Measurements from ENCODE around the gene MT1F.

The MT1F gene

DNA sequence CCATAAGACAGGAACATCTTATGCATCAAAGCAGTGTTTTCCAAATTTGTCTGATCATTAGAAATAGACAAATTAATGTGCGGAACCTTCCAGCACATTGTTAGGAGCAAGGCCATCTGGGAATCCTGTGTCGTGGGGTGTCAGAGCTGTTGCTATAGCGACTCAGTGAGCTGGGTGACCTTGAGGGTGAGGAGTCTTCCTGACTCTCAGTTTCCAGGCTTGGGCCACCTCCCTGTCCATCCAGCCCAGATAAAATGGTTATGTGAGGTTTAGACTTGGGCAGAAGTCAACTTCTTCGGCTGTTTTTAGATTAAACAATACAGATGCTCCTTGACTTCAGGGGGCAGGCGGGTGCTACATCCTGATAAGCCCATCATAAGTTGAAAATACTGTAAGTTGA lies 45.1 kb downstream of the MT1F start:
- no peak for DNase-seq

Data from AML-193 (cell line).